ENCODE data around the gene METTL16. TPM values are rescaled to one million over a fixed set of nuclear protein-coding genes. Genes with fewer than 3 reads are reported as not detected.
"Not testable (repeated sequence)": the region's sequence is repeated elsewhere in the genome, so short reads cannot be mapped to it uniquely, and the experiment has no call there.

Gene METTL16
- total RNA-seq, 1 donor from 2014 or later = 22.6 TPM

- no peaks in the 10 kb centered on the region for H3K9me3 Mint-ChIP-seq (ENCODE audit: unreplicated experiment)
- DNase-seq = no peak
- no peak overlapping the region for H3K4me3 Mint-ChIP-seq (ENCODE audit: unreplicated experiment)
- TF ChIP-seq, protein P1, sequence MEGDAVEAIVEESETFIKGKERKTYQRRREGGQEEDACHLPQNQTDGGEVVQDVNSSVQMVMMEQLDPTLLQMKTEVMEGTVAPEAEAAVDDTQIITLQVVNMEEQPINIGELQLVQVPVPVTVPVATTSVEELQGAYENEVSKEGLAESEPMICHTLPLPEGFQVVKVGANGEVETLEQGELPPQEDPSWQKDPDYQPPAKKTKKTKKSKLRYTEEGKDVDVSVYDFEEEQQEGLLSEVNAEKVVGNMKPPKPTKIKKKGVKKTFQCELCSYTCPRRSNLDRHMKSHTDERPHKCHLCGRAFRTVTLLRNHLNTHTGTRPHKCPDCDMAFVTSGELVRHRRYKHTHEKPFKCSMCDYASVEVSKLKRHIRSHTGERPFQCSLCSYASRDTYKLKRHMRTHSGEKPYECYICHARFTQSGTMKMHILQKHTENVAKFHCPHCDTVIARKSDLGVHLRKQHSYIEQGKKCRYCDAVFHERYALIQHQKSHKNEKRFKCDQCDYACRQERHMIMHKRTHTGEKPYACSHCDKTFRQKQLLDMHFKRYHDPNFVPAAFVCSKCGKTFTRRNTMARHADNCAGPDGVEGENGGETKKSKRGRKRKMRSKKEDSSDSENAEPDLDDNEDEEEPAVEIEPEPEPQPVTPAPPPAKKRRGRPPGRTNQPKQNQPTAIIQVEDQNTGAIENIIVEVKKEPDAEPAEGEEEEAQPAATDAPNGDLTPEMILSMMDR (IDR thresholded peaks at IDR 0.05; ENCODE audit: partially characterized antibody, unreplicated experiment) = no peak
- no peaks in the 10 kb centered on the region for H3K36me3 Mint-ChIP-seq (ENCODE audit: unreplicated experiment)
- peaks cover 13% of the 10 kb centered on the region for H3K4me1 Mint-ChIP-seq (ENCODE audit: low read depth, unreplicated experiment)
- H3K27ac Mint-ChIP-seq (ENCODE audit: unreplicated experiment) = no peak overlapping the region
- peaks cover 2% of the 10 kb centered on the region for H3K27me3 Mint-ChIP-seq (ENCODE audit: unreplicated experiment)
These were observed 57.8 kb downstream of the METTL16 start for GRCh38 chr17:2453866-2454265.

DNA sequence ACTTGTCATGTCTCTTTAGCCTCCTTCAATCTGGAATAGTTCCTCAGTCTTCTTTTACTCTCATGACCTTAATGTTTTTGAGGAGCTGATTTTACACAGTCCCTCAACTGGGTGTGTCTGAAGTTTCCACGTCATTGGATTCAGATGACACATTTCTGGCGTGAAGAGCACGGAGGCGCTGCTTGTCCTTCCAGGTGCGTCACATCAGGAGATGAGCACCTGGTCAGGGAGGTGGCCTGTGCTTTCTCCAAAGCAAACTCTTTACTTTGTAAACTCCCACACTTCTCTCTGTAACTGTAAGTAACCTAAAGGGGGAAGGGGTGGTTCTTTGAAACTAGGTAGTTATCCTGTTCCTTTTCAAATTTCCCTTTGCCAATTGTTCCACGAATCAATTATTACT, 58.4 kb downstream of the METTL16 start:
- TF ChIP-seq, protein P1 (IDR thresholded peaks at IDR 0.05; ENCODE audit: partially characterized antibody, unreplicated experiment) = no peak
- Mint-ChIP-seq H3K9me3 (ENCODE audit: unreplicated experiment) (no peaks in the 10 kb centered on the region), H3K4me3 (ENCODE audit: unreplicated experiment) (no peak overlapping the region), H3K4me1 (ENCODE audit: low read depth, unreplicated experiment) (peaks cover 13% of the 10 kb centered on the region), H3K27me3 (ENCODE audit: unreplicated experiment) (peaks cover 2% of the 10 kb centered on the region), H3K27ac (ENCODE audit: unreplicated experiment) (no peak overlapping the region), H3K36me3 (ENCODE audit: unreplicated experiment) (no peaks in the 10 kb centered on the region)
- no peak for DNase-seq

- H3K27ac Mint-ChIP-seq (ENCODE audit: unreplicated experiment) = no peak overlapping the region
- TF ChIP-seq, protein P1 (IDR thresholded peaks at IDR 0.05; ENCODE audit: partially characterized antibody, unreplicated experiment) = no peak
- DNase-seq = no peak
- no peaks in the 10 kb centered on the region for H3K36me3 Mint-ChIP-seq (ENCODE audit: unreplicated experiment)
- H3K9me3 Mint-ChIP-seq (ENCODE audit: unreplicated experiment) = no peaks in the 10 kb centered on the region
- peaks cover 2% of the 10 kb centered on the region for H3K27me3 Mint-ChIP-seq (ENCODE audit: unreplicated experiment)
- H3K4me1 Mint-ChIP-seq (ENCODE audit: low read depth, unreplicated experiment) = peaks cover 13% of the 10 kb centered on the region
- no peak overlapping the region for H3K4me3 Mint-ChIP-seq (ENCODE audit: unreplicated experiment)
These were observed 59.4 kb downstream of the METTL16 start for GRCh38 chr17:2452216-2452750.

- peaks cover 6% of the 10 kb centered on the region for H3K9me3 Mint-ChIP-seq (ENCODE audit: unreplicated experiment)
- TF ChIP-seq, protein P1 (IDR thresholded peaks at IDR 0.05; ENCODE audit: partially characterized antibody, unreplicated experiment) = no peak
- H3K36me3 Mint-ChIP-seq (ENCODE audit: unreplicated experiment) = peaks cover 8% of the 10 kb centered on the region
- peak overlapping the region; percentile 82 for H3K27ac Mint-ChIP-seq (ENCODE audit: unreplicated experiment)
- H3K27me3 Mint-ChIP-seq (ENCODE audit: unreplicated experiment) = peaks cover 6% of the 10 kb centered on the region
- peaks cover 13% of the 10 kb centered on the region for H3K4me1 Mint-ChIP-seq (ENCODE audit: low read depth, unreplicated experiment)
- no peak for DNase-seq
- H3K4me3 Mint-ChIP-seq (ENCODE audit: unreplicated experiment) = no peak overlapping the region
These were observed 61.6 kb downstream of the METTL16 start for GRCh38 chr17:2450016-2450650.

GRCh38 chr17:2449486-2449885, 62.2 kb downstream of the METTL16 start:
- Mint-ChIP-seq H3K36me3 (ENCODE audit: unreplicated experiment) (peaks cover 8% of the 10 kb centered on the region), H3K27me3 (ENCODE audit: unreplicated experiment) (peaks cover 7% of the 10 kb centered on the region), H3K4me1 (ENCODE audit: low read depth, unreplicated experiment) (peaks cover 13% of the 10 kb centered on the region), H3K27ac (ENCODE audit: unreplicated experiment) (peak overlapping the region; percentile 82), H3K9me3 (ENCODE audit: unreplicated experiment) (peaks cover 6% of the 10 kb centered on the region), H3K4me3 (ENCODE audit: unreplicated experiment) (no peak overlapping the region)
- DNase-seq = no peak
- TF ChIP-seq, protein P1 (IDR thresholded peaks at IDR 0.05; ENCODE audit: partially characterized antibody, unreplicated experiment) = no peak

- not testable (repeated sequence) for H3K4me3 Mint-ChIP-seq (ENCODE audit: unreplicated experiment); DNase-seq; H3K27me3 Mint-ChIP-seq (ENCODE audit: unreplicated experiment); H3K27ac Mint-ChIP-seq (ENCODE audit: unreplicated experiment); H3K9me3 Mint-ChIP-seq (ENCODE audit: unreplicated experiment)
- peaks cover 13% of the 10 kb centered on the region for H3K4me1 Mint-ChIP-seq (ENCODE audit: low read depth, unreplicated experiment)
- peaks cover 10% of the 10 kb centered on the region for H3K36me3 Mint-ChIP-seq (ENCODE audit: unreplicated experiment)
These were observed 64.2 kb downstream of the METTL16 start for GRCh38 chr17:2447479-2447878.

All from glutamatergic neuron (in vitro differentiated cells).